Measurements from ENCODE around the gene AUTS2.

The AUTS2 gene

DNA sequence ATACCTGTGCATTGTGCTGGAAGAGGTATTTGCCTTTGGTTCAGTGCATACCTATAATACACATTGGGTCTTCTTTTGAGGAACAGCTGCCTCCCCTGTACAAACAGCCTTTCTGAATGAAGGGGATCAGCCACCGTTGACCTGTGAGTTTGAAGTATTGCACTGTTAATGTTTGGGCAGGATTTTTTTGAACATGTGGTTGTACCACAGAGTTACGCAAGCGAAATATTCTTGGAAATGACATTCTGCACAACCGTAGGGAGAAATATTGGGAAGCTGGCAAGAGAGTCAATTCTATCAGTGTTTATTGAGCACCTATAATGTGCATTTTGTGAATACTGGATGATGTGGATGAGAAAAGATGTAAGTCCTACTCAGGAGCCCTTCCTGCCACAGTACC lies 270.6 kb downstream of the AUTS2 start:
- Histone ChIP-seq H3K9me2 (replicated peaks; ENCODE audit: low read depth, low read length) (no peaks in the 10 kb centered on the region), H3K36me3 (ENCODE audit: insufficient read depth, low read length) (no peaks in the 10 kb centered on the region), H3K79me2 (ENCODE audit: insufficient read depth, low read length) (peaks cover 49% of the 10 kb centered on the region; the same call in 1 of the 2 replicates), H3K9me3 (ENCODE audit: insufficient read depth, low read depth, low read length) (no peaks in the 10 kb centered on the region), H3K4me3 (ENCODE audit: low read length, poor library complexity, severe bottlenecking) (no peak overlapping the region), H3K4me2 (ENCODE audit: low read depth, low read length, poor library complexity, severe bottlenecking) (no peak overlapping the region), H3K27me3 (ENCODE audit: insufficient read depth, low read length, poor library complexity, severe bottlenecking) (no peaks in the 10 kb centered on the region), H2AFZ (ENCODE audit: low read length) (no peak overlapping the region), H3K9ac (ENCODE audit: low read depth, low read length, poor library complexity, severe bottlenecking) (no peak overlapping the region), H3K4me1 (ENCODE audit: insufficient read depth, low read length, poor library complexity, severe bottlenecking) (peaks cover 33% of the 10 kb centered on the region), H3F3A (ENCODE audit: low read depth) (peaks cover 9% of the 10 kb centered on the region; the same call in 1 of the 2 replicates), H4K20me1 (ENCODE audit: insufficient read depth, low read length, poor library complexity, severe bottlenecking) (peaks cover 27% of the 10 kb centered on the region)
- no peak for TF ChIP-seq EZH2phosphoT487 (IDR thresholded peaks at IDR 0.05; ENCODE audit: borderline replicate concordance)
- TF ChIP-seq, protein P1, sequence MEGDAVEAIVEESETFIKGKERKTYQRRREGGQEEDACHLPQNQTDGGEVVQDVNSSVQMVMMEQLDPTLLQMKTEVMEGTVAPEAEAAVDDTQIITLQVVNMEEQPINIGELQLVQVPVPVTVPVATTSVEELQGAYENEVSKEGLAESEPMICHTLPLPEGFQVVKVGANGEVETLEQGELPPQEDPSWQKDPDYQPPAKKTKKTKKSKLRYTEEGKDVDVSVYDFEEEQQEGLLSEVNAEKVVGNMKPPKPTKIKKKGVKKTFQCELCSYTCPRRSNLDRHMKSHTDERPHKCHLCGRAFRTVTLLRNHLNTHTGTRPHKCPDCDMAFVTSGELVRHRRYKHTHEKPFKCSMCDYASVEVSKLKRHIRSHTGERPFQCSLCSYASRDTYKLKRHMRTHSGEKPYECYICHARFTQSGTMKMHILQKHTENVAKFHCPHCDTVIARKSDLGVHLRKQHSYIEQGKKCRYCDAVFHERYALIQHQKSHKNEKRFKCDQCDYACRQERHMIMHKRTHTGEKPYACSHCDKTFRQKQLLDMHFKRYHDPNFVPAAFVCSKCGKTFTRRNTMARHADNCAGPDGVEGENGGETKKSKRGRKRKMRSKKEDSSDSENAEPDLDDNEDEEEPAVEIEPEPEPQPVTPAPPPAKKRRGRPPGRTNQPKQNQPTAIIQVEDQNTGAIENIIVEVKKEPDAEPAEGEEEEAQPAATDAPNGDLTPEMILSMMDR (conservative IDR thresholded peaks at IDR 0.05; ENCODE audit: low read length) = no peak

DNA sequence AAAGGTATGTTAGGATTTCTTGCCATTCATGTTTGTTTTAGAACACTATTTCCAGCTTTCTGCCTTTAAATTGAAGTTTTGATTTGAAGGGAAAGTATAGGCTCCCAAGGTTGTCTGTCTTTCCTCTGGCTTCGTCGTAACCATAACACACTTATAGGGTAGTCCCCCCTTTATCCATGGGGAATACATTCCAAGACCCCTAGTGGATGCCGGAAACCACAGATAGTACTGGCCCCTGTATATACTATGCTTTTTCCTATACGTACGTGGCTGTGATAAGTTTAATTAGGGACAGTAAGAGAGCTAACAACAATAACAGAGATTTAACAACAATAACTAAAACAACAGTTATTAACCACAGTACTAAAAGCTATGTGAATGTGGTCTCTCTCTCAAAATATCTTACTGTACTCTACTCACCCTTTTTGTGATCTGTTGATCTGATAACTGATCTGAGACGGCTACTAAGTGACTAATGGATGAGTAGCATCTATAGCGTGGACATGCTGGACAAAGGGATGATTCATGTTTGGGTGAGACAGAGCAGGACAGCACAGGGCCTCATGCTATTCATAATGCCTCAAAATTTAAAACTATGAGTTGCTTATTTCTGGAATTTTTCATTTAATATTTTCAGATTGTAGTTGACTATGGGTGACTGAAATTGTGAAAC lies 273.1 kb downstream of the AUTS2 start:
- Histone ChIP-seq H3K4me2 (ENCODE audit: low read depth, low read length, poor library complexity, severe bottlenecking) (no peak overlapping the region), H3K9me2 (replicated peaks; ENCODE audit: low read depth, low read length) (no peaks in the 10 kb centered on the region), H3K4me1 (ENCODE audit: insufficient read depth, low read length, poor library complexity, severe bottlenecking) (peaks cover 31% of the 10 kb centered on the region), H3K4me3 (ENCODE audit: low read length, poor library complexity, severe bottlenecking) (no peak overlapping the region), H3K9me3 (ENCODE audit: insufficient read depth, low read depth, low read length) (no peaks in the 10 kb centered on the region), H3F3A (ENCODE audit: low read depth) (peaks cover 9% of the 10 kb centered on the region; the same call in 1 of the 2 replicates), H3K79me2 (ENCODE audit: insufficient read depth, low read length) (peaks cover 43% of the 10 kb centered on the region; the same call in 1 of the 2 replicates), H3K36me3 (ENCODE audit: insufficient read depth, low read length) (no peaks in the 10 kb centered on the region), H2AFZ (ENCODE audit: low read length) (no peak overlapping the region), H4K20me1 (ENCODE audit: insufficient read depth, low read length, poor library complexity, severe bottlenecking) (peaks cover 27% of the 10 kb centered on the region), H3K9ac (ENCODE audit: low read depth, low read length, poor library complexity, severe bottlenecking) (no peak overlapping the region), H3K27me3 (ENCODE audit: insufficient read depth, low read length, poor library complexity, severe bottlenecking) (no peaks in the 10 kb centered on the region)
- TF ChIP-seq, protein P1 (conservative IDR thresholded peaks at IDR 0.05; ENCODE audit: low read length) = no peak
- no peak for TF ChIP-seq EZH2phosphoT487 (IDR thresholded peaks at IDR 0.05; ENCODE audit: borderline replicate concordance)

DNA sequence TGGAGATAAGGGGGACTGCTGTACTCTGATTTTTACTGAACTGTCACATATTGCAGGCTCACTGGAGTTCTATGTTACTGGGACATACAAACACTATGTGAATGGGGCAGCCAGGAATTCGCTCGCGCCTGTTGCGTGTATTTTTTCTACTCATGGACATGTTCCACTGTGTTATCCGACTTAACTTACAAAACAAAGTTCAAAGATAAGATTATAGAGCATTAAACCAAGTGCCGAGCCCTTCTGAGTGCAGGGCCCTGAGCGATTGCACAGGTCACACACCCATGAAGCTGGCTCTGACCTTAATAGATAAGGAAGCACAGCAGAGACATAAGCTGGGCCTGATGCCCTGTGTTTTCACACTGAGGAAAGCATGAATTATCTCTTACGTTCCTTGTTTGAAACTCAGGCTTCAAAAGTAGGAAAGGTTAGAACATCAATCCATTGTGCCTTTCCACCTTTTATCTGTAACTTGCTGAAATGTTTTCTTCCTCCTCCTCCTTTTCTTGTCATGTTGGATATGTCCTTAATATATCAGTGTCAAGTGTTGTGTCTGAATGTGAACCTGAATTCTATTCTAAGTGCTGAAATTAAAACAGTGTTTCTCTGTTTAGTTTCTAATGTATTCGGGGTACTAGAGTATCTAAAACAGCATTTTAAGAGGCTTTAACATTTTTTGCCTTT lies 273.8 kb downstream of the AUTS2 start:
- no peak for TF ChIP-seq EZH2phosphoT487 (IDR thresholded peaks at IDR 0.05; ENCODE audit: borderline replicate concordance)
- TF ChIP-seq, protein P1 (conservative IDR thresholded peaks at IDR 0.05; ENCODE audit: low read length) = no peak
- Histone ChIP-seq H3K9ac (ENCODE audit: low read depth, low read length, poor library complexity, severe bottlenecking) (no peak overlapping the region), H3K4me2 (ENCODE audit: low read depth, low read length, poor library complexity, severe bottlenecking) (no peak overlapping the region), H2AFZ (ENCODE audit: low read length) (no peak overlapping the region), H3K4me1 (ENCODE audit: insufficient read depth, low read length, poor library complexity, severe bottlenecking) (peaks cover 31% of the 10 kb centered on the region), H3K27me3 (ENCODE audit: insufficient read depth, low read length, poor library complexity, severe bottlenecking) (no peaks in the 10 kb centered on the region), H3F3A (ENCODE audit: low read depth) (peaks cover 9% of the 10 kb centered on the region; the same call in 1 of the 2 replicates), H3K4me3 (ENCODE audit: low read length, poor library complexity, severe bottlenecking) (no peak overlapping the region), H3K79me2 (ENCODE audit: insufficient read depth, low read length) (peaks cover 46% of the 10 kb centered on the region; the same call in 1 of the 2 replicates), H3K9me3 (ENCODE audit: insufficient read depth, low read depth, low read length) (no peaks in the 10 kb centered on the region), H3K9me2 (replicated peaks; ENCODE audit: low read depth, low read length) (no peaks in the 10 kb centered on the region), H3K36me3 (ENCODE audit: insufficient read depth, low read length) (no peaks in the 10 kb centered on the region), H4K20me1 (ENCODE audit: insufficient read depth, low read length, poor library complexity, severe bottlenecking) (peaks cover 27% of the 10 kb centered on the region)
